Panc1 (cell line): ENCODE data around the gene CACNA1I. TPM values are rescaled to one million over a fixed set of nuclear protein-coding genes. Genes with fewer than 3 reads are reported as not detected.

Experiments
- ATAC-seq: fragments of 200-7000 bp; cut with Tn5 transposase; 2 replicates; pipeline ENCODE4 v1.9.1; 2020; ENCODE audit warnings: mild to moderate bottlenecking, moderate library complexity
- BruUV-seq: library from RNA; stranded (reverse); fragments of 400-500 nt; replicated peaks from 2 replicates; lab custom pipeline; 2021; lab: Mats Ljungman, UMichigan
- CTCF ChIA-PET: fragments of 300-600 bp; sonication (Branson Sonifier 250); formaldehyde crosslinking; loops from one replicate; lab custom pipeline; 2022; ENCODE audit warnings: antibody characterized with exemption; lab: Charles Lee
- POLR2A ChIA-PET: fragments of 300-600 bp; sonication (Branson Sonifier 250); formaldehyde crosslinking; loops from one replicate; lab custom pipeline; 2022; ENCODE audit warnings: antibody characterized with exemption; lab: Charles Lee
- DNase-seq: peaks from one replicate; pipeline ENCODE4 v3.0.0-alpha.2; 2010; ENCODE audit warnings: low read depth, low spot score
- H3K27ac ChIP-seq: 2 replicates; pipeline ENCODE4 v1.5.1; 2011; ENCODE audit warnings: mild to moderate bottlenecking, low read length, inconsistent platforms
- H3K27me3 ChIP-seq: fragments of 200-500 bp; sonication (Bioruptor generic); 2 replicates; pipeline ENCODE4 v1.6.0; 2014; ENCODE audit warnings: low read length, inconsistent platforms; ENCODE audit not compliant: control insufficient read depth, insufficient read depth
- H3K36me3 ChIP-seq: fragments of 200-500 bp; sonication (Bioruptor generic); 2 replicates; pipeline ENCODE4 v1.5.1; 2014; ENCODE audit warnings: inconsistent platforms, mild to moderate bottlenecking, low read length, moderate library complexity; ENCODE audit not compliant: control insufficient read depth, insufficient read depth
- H3K4me1 ChIP-seq: 2 replicates; pipeline ENCODE4 v1.5.1; 2011; ENCODE audit warnings: inconsistent platforms, mild to moderate bottlenecking, low read length, moderate library complexity; ENCODE audit not compliant: control insufficient read depth, insufficient read depth
- H3K4me3 ChIP-seq, 2 experiments: 2 replicates each; pipeline ENCODE4 v1.5.1; 2011 to 2012; ENCODE audit warnings: low read depth in 2 of 2, low read length in 2 of 2, mild to moderate bottlenecking in 2 of 2, inconsistent platforms in 1 of 2, moderate library complexity in 1 of 2
- H3K9me3 ChIP-seq: fragments of 200-500 bp; sonication (Bioruptor generic); 2 replicates; pipeline ENCODE4 v1.5.1; 2014; ENCODE audit warnings: low read depth, mild to moderate bottlenecking, inconsistent platforms, low read length, moderate library complexity; ENCODE audit not compliant: control insufficient read depth, insufficient read depth
- POLR2AphosphoS5 ChIP-seq: IDR thresholded peaks from 2 replicates; pipeline ENCODE4 v1.6.1; 2012; ENCODE audit warnings: mild to moderate bottlenecking, low read depth, low read length, moderate library complexity
- SIN3A ChIP-seq: IDR thresholded peaks from 2 replicates; pipeline ENCODE4 v1.6.1; 2012; ENCODE audit warnings: low read depth, mild to moderate bottlenecking, low read length, moderate library complexity, borderline replicate concordance; ENCODE audit not compliant: insufficient read depth
- TCF7L2 ChIP-seq: IDR thresholded peaks from 2 replicates; pipeline ENCODE4 v1.6.1; 2011; ENCODE audit warnings: mild to moderate bottlenecking, low read depth, low read length, inconsistent platforms
- in situ Hi-C: cut with HindIII; loops from 2 replicates; pipeline ENCODE4 v1.10.0; 2016; ENCODE audit warnings: low sequenced_read_pairs, low pct_unique_long_range_greater_than_20kb
- intact Hi-C: fragments of 100-400 bp; cut with micrococcal nuclease; formaldehyde crosslinking; loops from one replicate; pipeline ENCODE4 v1.10.0; 2022; ENCODE audit not compliant: unreplicated experiment
- total RNA-seq: library from RNA; stranded (reverse); gene quantifications from one replicate; pipeline ENCODE4 v1.2.1, GENCODE V29; 2021; ENCODE audit not compliant: unreplicated experiment
- TF ChIP-seq, protein P1 (sequence below): fragments of 450-650 bp; IDR thresholded peaks from 2 replicates; pipeline ENCODE4 v1.5.1; 2017; ENCODE audit warnings: mild to moderate bottlenecking
- TF ChIP-seq, protein P2 (sequence below), 2 experiments: IDR thresholded peaks; 2 replicates each; pipeline ENCODE4 v1.6.1; 2011 to 2012; ENCODE audit warnings: low read depth in 2 of 2, control low read depth in 1 of 2, low read length in 1 of 2, mild to moderate bottlenecking in 1 of 2, moderate library complexity in 1 of 2; ENCODE audit not compliant: insufficient read depth in 1 of 2

Gene CACNA1I
- total RNA-seq, 1 experiment from 2014 or later: 0.23 TPM

DNA sequence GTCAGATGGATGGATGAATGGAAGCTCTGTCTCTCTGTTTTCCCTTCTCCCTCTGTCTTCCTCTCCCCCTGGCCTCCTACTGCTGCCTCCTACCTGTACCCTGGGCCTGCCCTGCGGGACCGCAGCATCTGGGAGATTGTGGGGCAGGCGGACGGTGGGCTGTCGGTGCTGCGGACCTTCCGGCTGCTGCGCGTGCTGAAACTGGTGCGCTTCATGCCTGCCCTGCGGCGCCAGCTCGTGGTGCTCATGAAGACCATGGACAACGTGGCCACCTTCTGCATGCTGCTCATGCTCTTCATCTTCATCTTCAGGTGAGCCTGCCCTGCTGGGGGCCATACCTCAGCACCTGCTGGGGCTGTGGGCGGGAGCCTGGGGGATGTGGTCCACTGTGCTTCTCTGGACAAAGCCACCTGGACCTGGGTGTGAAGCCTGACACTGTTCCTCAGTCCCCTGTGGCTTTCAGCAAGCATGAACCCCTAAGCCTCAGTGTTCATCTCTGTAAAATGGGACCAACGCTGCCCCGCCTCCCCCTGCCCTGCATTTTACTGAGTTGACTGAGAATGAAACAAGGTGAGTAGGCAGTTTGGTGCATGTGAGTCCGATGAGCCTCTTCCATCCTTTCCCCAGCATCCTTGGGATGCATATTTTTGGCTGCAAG lies 88.4 kb downstream of the CACNA1I start:
- in situ Hi-C loops: no loop called here
- Histone ChIP-seq H3K27ac (no peak overlapping the region), H3K4me3 (no peak overlapping the region), H3K27me3 (no peaks in the 10 kb centered on the region), H3K36me3 (no peaks in the 10 kb centered on the region), H3K4me1 (no peaks in the 10 kb centered on the region; the same call in 1 of the 2 replicates), H3K9me3 (no peaks in the 10 kb centered on the region)
- DNase-seq (no peak), ATAC-seq (no peak)
- TF ChIP-seq TCF7L2 (no peak), POLR2AphosphoS5 (no peak), SIN3A (no peak)
- TF ChIP-seq, protein P1, sequence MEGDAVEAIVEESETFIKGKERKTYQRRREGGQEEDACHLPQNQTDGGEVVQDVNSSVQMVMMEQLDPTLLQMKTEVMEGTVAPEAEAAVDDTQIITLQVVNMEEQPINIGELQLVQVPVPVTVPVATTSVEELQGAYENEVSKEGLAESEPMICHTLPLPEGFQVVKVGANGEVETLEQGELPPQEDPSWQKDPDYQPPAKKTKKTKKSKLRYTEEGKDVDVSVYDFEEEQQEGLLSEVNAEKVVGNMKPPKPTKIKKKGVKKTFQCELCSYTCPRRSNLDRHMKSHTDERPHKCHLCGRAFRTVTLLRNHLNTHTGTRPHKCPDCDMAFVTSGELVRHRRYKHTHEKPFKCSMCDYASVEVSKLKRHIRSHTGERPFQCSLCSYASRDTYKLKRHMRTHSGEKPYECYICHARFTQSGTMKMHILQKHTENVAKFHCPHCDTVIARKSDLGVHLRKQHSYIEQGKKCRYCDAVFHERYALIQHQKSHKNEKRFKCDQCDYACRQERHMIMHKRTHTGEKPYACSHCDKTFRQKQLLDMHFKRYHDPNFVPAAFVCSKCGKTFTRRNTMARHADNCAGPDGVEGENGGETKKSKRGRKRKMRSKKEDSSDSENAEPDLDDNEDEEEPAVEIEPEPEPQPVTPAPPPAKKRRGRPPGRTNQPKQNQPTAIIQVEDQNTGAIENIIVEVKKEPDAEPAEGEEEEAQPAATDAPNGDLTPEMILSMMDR: no peak
- TF ChIP-seq, protein P2, sequence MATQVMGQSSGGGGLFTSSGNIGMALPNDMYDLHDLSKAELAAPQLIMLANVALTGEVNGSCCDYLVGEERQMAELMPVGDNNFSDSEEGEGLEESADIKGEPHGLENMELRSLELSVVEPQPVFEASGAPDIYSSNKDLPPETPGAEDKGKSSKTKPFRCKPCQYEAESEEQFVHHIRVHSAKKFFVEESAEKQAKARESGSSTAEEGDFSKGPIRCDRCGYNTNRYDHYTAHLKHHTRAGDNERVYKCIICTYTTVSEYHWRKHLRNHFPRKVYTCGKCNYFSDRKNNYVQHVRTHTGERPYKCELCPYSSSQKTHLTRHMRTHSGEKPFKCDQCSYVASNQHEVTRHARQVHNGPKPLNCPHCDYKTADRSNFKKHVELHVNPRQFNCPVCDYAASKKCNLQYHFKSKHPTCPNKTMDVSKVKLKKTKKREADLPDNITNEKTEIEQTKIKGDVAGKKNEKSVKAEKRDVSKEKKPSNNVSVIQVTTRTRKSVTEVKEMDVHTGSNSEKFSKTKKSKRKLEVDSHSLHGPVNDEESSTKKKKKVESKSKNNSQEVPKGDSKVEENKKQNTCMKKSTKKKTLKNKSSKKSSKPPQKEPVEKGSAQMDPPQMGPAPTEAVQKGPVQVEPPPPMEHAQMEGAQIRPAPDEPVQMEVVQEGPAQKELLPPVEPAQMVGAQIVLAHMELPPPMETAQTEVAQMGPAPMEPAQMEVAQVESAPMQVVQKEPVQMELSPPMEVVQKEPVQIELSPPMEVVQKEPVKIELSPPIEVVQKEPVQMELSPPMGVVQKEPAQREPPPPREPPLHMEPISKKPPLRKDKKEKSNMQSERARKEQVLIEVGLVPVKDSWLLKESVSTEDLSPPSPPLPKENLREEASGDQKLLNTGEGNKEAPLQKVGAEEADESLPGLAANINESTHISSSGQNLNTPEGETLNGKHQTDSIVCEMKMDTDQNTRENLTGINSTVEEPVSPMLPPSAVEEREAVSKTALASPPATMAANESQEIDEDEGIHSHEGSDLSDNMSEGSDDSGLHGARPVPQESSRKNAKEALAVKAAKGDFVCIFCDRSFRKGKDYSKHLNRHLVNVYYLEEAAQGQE (IDR thresholded peaks at IDR 0.05; ENCODE audit: insufficient read depth in 1 of 2, low read depth in 2 of 2, low read length in 1 of 2): no peak
- ChIA-PET POLR2A (no interaction called here), CTCF (interaction anchor here (0.6 kb wide), 1 partner anchor 18 kb away, joined by 5 read pairs; no protein-coding TSS in a partner anchor)
- no TSS peak for BruUV-seq
- intact Hi-C loops: no loop called here

DNA sequence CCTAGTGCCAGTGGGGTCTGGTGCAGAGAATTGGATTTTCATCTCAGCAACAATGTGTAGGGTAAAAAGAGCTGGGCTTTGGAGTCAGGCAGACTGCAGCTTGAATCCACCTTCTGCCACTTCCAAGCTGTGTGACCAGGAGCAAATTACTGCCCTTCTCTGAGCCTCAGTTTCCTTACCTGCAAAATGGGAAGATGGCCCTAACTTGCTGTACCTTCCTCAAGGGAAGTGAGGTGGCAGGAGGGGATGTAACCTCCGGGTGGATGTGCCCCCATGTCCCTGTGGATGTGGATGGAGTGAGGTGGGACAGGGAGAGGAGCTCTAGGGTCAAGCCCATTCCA lies 90.9 kb downstream of the CACNA1I start:
- H3K4me3 ChIP-seq: no peak overlapping the region
- CTCF ChIA-PET: interaction anchor here (1.0 kb wide), 1 partner anchor 363 kb away, joined by 7 read pairs; no protein-coding TSS in a partner anchor
- no peak overlapping the region for H3K27ac ChIP-seq
- POLR2A ChIA-PET: no interaction called here
- in situ Hi-C loops (no loop called here), intact Hi-C loops (no loop called here)
- no peaks in the 10 kb centered on the region for H3K36me3 ChIP-seq
- no TSS peak for BruUV-seq
- TF ChIP-seq SIN3A (no peak), POLR2AphosphoS5 (no peak), TCF7L2 (no peak)
- TF ChIP-seq, protein P2 (IDR thresholded peaks at IDR 0.05; ENCODE audit: insufficient read depth in 1 of 2, low read depth in 2 of 2, low read length in 1 of 2): no peak
- TF ChIP-seq, protein P1: no peak
- H3K4me1 ChIP-seq: no peaks in the 10 kb centered on the region; the same call in 1 of the 2 replicates
- no peaks in the 10 kb centered on the region for H3K9me3 ChIP-seq
- no peak for DNase-seq
- ATAC-seq: no peak
- H3K27me3 ChIP-seq: no peaks in the 10 kb centered on the region
